Spleen (tissue), 11 donors: ENCODE measurements around the gene KCND3. TPM values are rescaled to one million over a fixed set of nuclear protein-coding genes. Genes with fewer than 3 reads are reported as not detected.

Source experiments
- DNase-seq: peaks from one replicate; pipeline ENCODE4 v3.0.0-alpha.2; 2020
- H3K27ac ChIP-seq, 8 donors: fragments of 200-600 bp; sonication (generic) in 7 of 8; 1 replicate in 4 of 8; 2 replicates in 4 of 8; pipeline versions ENCODE4 v1.5.0 to v1.8.0; 2016 to 2021; ENCODE audit warnings: inconsistent platforms in 4 of 8, mild to moderate bottlenecking in 4 of 8, moderate library complexity in 1 of 8
- H3K27me3 ChIP-seq, 7 donors: fragments of 200-600 bp; sonication (generic) in 6 of 7; replicated peaks in 1 of 7; 1 replicate in 4 of 7; 2 replicates in 3 of 7; pipeline versions ENCODE4 v1.5.0 to v1.8.0; 2016 to 2021; ENCODE audit warnings: inconsistent platforms in 3 of 7, mild to moderate bottlenecking in 1 of 7
- H3K36me3 ChIP-seq, 6 donors: fragments of 200-600 bp; sonication (generic) in 5 of 6; 1 replicate in 4 of 6; 2 replicates in 2 of 6; pipeline versions ENCODE4 v1.5.0 to v1.8.0; 2016 to 2021; ENCODE audit warnings: inconsistent platforms in 2 of 6
- H3K4me1 ChIP-seq, 6 donors: fragments of 200-600 bp; sonication (generic) in 5 of 6; 1 replicate in 3 of 6; 2 replicates in 3 of 6; pipeline versions ENCODE4 v1.5.0 to v1.8.0; 2016 to 2021; ENCODE audit warnings: inconsistent platforms in 3 of 6
- H3K4me3 ChIP-seq, 8 donors: fragments of 200-600 bp; sonication (generic) in 7 of 8; 1 replicate in 4 of 8; 2 replicates in 4 of 8; pipeline versions ENCODE4 v1.5.0 to v1.8.0; 2016 to 2021; ENCODE audit warnings: inconsistent platforms in 4 of 8, mild to moderate bottlenecking in 4 of 8, moderate library complexity in 2 of 8
- H3K9me3 ChIP-seq, 8 donors: fragments of 200-600 bp; sonication (generic) in 7 of 8; 1 replicate in 4 of 8; 2 replicates in 4 of 8; pipeline versions ENCODE4 v1.5.0 to v1.8.0; 2016 to 2021; ENCODE audit warnings: inconsistent platforms in 4 of 8
- CTCF ChIP-seq, 11 experiments: fragments of 200-600 bp in 7 of 11; fragments of 450-650 bp in 4 of 11; sonication (generic) in 4 of 11; IDR thresholded peaks in 8 of 11; conservative IDR thresholded peaks in 3 of 11; 1 replicate in 7 of 11; 2 replicates in 4 of 11; pipeline versions ENCODE4 v1.4.0 to v1.8.0; 2016 to 2021; ENCODE audit warnings: antibody characterized with exemption in 11 of 11, inconsistent platforms in 4 of 11, mild to moderate bottlenecking in 1 of 11
- POLR2A ChIP-seq, 3 donors: fragments of 450-650 bp; IDR thresholded peaks; one replicate each; pipeline ENCODE4 v1.5.1; 2017; ENCODE audit warnings: antibody characterized with exemption in 3 of 3, mild to moderate bottlenecking in 1 of 3
- POLR2AphosphoS5 ChIP-seq, 3 donors: sonication (generic); formaldehyde crosslinking; IDR thresholded peaks; one replicate each; pipeline ENCODE4 v1.5.1; 2017; ENCODE audit warnings: antibody characterized with exemption in 3 of 3
- WGBS, 5 donors: extraction: QIAGEN DNeasy Blood & Tissue Kit in 3 of 5; methylation state at CpG; one replicate each; pipeline versions ENCODE4 v1.1.5 to v1.1.7; 2013 to 2018; 5-methylcytosine and 5-hydroxymethylcytosine counted together
- intact Hi-C: fragments of 100-400 bp; cut with DNase I; formaldehyde crosslinking; loops from one replicate; pipeline ENCODE4 v1.15.0; 2023; ENCODE audit warnings: low total_unique reads
- polyA plus RNA-seq, 3 donors: library from polyadenylated mRNA; stranded (reverse); fragments of 200-250 nt; gene quantifications; one replicate each; pipeline ENCODE4 v1.2.1, GENCODE V29; 2013
- total RNA-seq, 7 donors: library from RNA; depleted of rRNA in 3 of 7; stranded (reverse); fragments of >200 nt in 3 of 7; fragmentation: NEBNext Ultra II Directional in 4 of 7; extraction: Animal tissue kit (Norgen Biotek cat#: 25700) in 4 of 7; gene quantifications; one replicate each; pipeline versions ENCODE4 v1.1.0 to v1.2.1, GENCODE V29; 2016 to 2021
- donor health status: healthy with polysubstance abuse.
- donor health status: DM: no; HTN: no; CAD: no; lungs with moderate emphysema.
- donor health status: DM: no; HTN: no; CAD: no.
- donor health status: Bipolar disorder and iron deficiency.
- donor health status: healthy.
- donor health status: DM: no; HTN: no; CAD: no.
- donor health status: DM: yes; HTN: yes; CAD: no.

Gene KCND3
- total and polyA plus RNA-seq, 10 donors = 0.67 to 14.2 (median 8.6) TPM

GRCh38 chr1:112027696-112028095 is 38.2 kb upstream of the KCND3 start:
- Histone ChIP-seq H3K36me3 (no peaks in the 10 kb centered on the region), H3K27me3 (peaks cover 0 to 3% (median 0%) of the 10 kb centered on the region in 7 donors), H3K9me3 (no peaks in the 10 kb centered on the region), H3K4me3 (no peak overlapping the region), H3K4me1 (peaks cover 0 to 16% (median 4%) of the 10 kb centered on the region in 6 donors), H3K27ac (no peak overlapping the region)
- intact Hi-C loops = no loop called here
- TF ChIP-seq CTCF (IDR thresholded peaks at IDR 0.05 in 8 of 11, conservative IDR thresholded peaks at IDR 0.05 in 3 of 11) = no peak
- TF ChIP-seq POLR2AphosphoS5 (IDR thresholded peaks at IDR 0.05) = no peak
- TF ChIP-seq POLR2A (IDR thresholded peaks at IDR 0.05) = no peak
- WGBS, 5 donors = 64 to 90% (median 77%) methylated on average over 1 of the region's 1 CpG
- no peak for DNase-seq

DNA sequence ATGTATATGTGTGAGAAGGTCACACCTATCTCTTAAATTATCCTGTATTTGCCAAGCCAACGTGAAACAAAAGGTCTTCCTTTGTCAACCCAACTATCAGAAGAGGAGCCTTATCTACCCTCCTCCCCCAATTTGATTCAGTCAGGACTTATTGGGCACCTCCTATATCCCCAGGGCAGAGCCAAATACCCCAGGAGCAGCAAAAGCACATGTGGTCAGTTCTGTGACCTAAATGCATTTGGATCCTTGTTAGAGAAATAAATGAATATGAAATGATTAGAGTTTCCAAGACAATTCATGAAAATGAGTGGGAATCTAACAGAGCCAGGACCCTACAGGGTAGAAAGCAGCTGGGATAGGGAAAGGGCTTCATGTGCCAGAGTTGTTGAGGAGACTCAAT is 37.0 kb upstream of the KCND3 start:
- intact Hi-C loops = no loop called here
- TF ChIP-seq POLR2A (IDR thresholded peaks at IDR 0.05) (no peak), POLR2AphosphoS5 (IDR thresholded peaks at IDR 0.05) (no peak), CTCF (IDR thresholded peaks at IDR 0.05 in 8 of 11, conservative IDR thresholded peaks at IDR 0.05 in 3 of 11) (no peak)
- H3K27me3 ChIP-seq = peaks cover 0 to 3% (median 0%) of the 10 kb centered on the region in 7 donors
- H3K4me1 ChIP-seq = peaks cover 0 to 16% (median 4%) of the 10 kb centered on the region in 6 donors
- 37 to 65% (median 48%) methylated on average over 1 of the region's 1 CpG for WGBS, 5 donors
- H3K27ac ChIP-seq = no peak overlapping the region
- H3K4me3 ChIP-seq = no peak overlapping the region
- no peak for DNase-seq
- no peaks in the 10 kb centered on the region for H3K36me3 ChIP-seq
- H3K9me3 ChIP-seq = no peaks in the 10 kb centered on the region

- WGBS, 5 donors = 41 to 54% (median 49%) methylated on average over 5 of the region's 5 CpGs
- peak overlapping the region in 2 of 8 donors; percentile 22 to 48 for H3K27ac ChIP-seq
- no peak for DNase-seq
- no peaks in the 10 kb centered on the region for H3K36me3 ChIP-seq
- H3K9me3 ChIP-seq = no peaks in the 10 kb centered on the region
- H3K27me3 ChIP-seq = peaks cover 0 to 3% (median 0%) of the 10 kb centered on the region in 7 donors
- TF ChIP-seq POLR2AphosphoS5 (IDR thresholded peaks at IDR 0.05) (no peak), POLR2A (IDR thresholded peaks at IDR 0.05) (no peak), CTCF (IDR thresholded peaks at IDR 0.05 in 8 of 11, conservative IDR thresholded peaks at IDR 0.05 in 3 of 11) (no peak)
- H3K4me3 ChIP-seq = no peak overlapping the region
- intact Hi-C loops = no loop called here
- H3K4me1 ChIP-seq = peaks cover 0 to 16% (median 4%) of the 10 kb centered on the region in 6 donors
These were observed 36.5 kb upstream of the KCND3 start for GRCh38 chr1:112026016-112026415.

- WGBS, 5 donors = 65 to 80% (median 75%) methylated on average over 4 of the region's 4 CpGs
- H3K27me3 ChIP-seq = no peaks in the 10 kb centered on the region
- TF ChIP-seq POLR2A (IDR thresholded peaks at IDR 0.05) (no peak), CTCF (IDR thresholded peaks at IDR 0.05 in 8 of 11, conservative IDR thresholded peaks at IDR 0.05 in 3 of 11) (no peak), POLR2AphosphoS5 (IDR thresholded peaks at IDR 0.05) (no peak)
- H3K4me3 ChIP-seq = no peak overlapping the region
- intact Hi-C loops = no loop called here
- peaks cover 0 to 12% (median 4%) of the 10 kb centered on the region in 6 donors for H3K4me1 ChIP-seq
- H3K9me3 ChIP-seq = no peaks in the 10 kb centered on the region
- no peak for DNase-seq
- H3K36me3 ChIP-seq = no peaks in the 10 kb centered on the region
- H3K27ac ChIP-seq = no peak overlapping the region
These were observed 31.8 kb upstream of the KCND3 start for GRCh38 chr1:112021263-112021662.
